Tibial artery (tissue), 4 donors: ENCODE data around the gene CCDC13.
"Not testable (repeated sequence)": the region's sequence is repeated elsewhere in the genome, so short reads cannot be mapped to it uniquely, and the experiment has no call there.

ENCODE experiments used
- DNase-seq, 2 donors: peaks; one replicate each; pipeline ENCODE4 v3.0.0-alpha.2; 2019
- H3K27ac ChIP-seq, 2 donors: fragments of 200-600 bp; sonication (generic) in 1 of 2; 1 replicate in 1 of 2; 2 replicates in 1 of 2; pipeline ENCODE4 v1.5.1; 2018 to 2019; ENCODE audit warnings: mild to moderate bottlenecking in 1 of 2
- H3K27me3 ChIP-seq, 2 donors: fragments of 200-600 bp; sonication (generic) in 1 of 2; one replicate each; pipeline versions ENCODE4 v1.5.1 to v1.6.0; 2016 to 2019
- H3K36me3 ChIP-seq, 3 donors: fragments of 200-600 bp; sonication (generic) in 2 of 3; one replicate each; pipeline ENCODE4 v1.5.1; 2016 to 2019; ENCODE audit warnings: mild to moderate bottlenecking in 2 of 3
- H3K4me1 ChIP-seq, 4 donors: fragments of 200-600 bp; sonication (generic) in 2 of 4; 1 replicate in 3 of 4; 2 replicates in 1 of 4; pipeline ENCODE4 v1.5.1; 2016 to 2019
- H3K4me3 ChIP-seq, 2 donors: fragments of 200-600 bp; sonication (generic) in 1 of 2; 1 replicate in 1 of 2; 2 replicates in 1 of 2; pipeline ENCODE4 v1.5.1; 2018 to 2019; ENCODE audit warnings: mild to moderate bottlenecking in 2 of 2
- H3K9me3 ChIP-seq, 3 donors: fragments of 200-600 bp; sonication (generic) in 1 of 3; one replicate each; pipeline ENCODE4 v1.5.1; 2016 to 2019
- CTCF ChIP-seq, 2 experiments: fragments of 200-600 bp in 1 of 2; fragments of 450-650 bp in 1 of 2; IDR thresholded peaks; one replicate each; pipeline ENCODE4 v1.5.1; 2017 to 2019; ENCODE audit warnings: antibody characterized with exemption in 2 of 2, mild to moderate bottlenecking in 1 of 2, moderate library complexity in 1 of 2
- intact Hi-C: fragments of 100-400 bp; cut with DNase I; formaldehyde crosslinking; loops from one replicate; pipeline ENCODE4 v1.15.0; 2023; ENCODE audit warnings: low total_unique reads

The CCDC13 gene

GRCh38 chr3:42814914-42815507, 42.0 kb upstream of the CCDC13 start:
- no peak overlapping the region for H3K27ac ChIP-seq
- DNase-seq: no peak
- H3K4me3 ChIP-seq: no peak overlapping the region
- intact Hi-C loops: no loop called here
- no peaks in the 10 kb centered on the region for H3K9me3 ChIP-seq
- H3K36me3 ChIP-seq: no peaks in the 10 kb centered on the region
- TF ChIP-seq CTCF (IDR thresholded peaks at IDR 0.05): no peak
- no peaks in the 10 kb centered on the region for H3K27me3 ChIP-seq
- H3K4me1 ChIP-seq: peaks cover 0 to 8% (median 3%) of the 10 kb centered on the region in 4 donors

GRCh38 chr3:42814246-42814645, 41.2 kb upstream of the CCDC13 start:
- no peaks in the 10 kb centered on the region for H3K36me3 ChIP-seq
- TF ChIP-seq CTCF (IDR thresholded peaks at IDR 0.05): no peak
- intact Hi-C loops: no loop called here
- DNase-seq: no peak
- no peak overlapping the region for H3K27ac ChIP-seq
- no peak overlapping the region for H3K4me3 ChIP-seq
- no peaks in the 10 kb centered on the region for H3K27me3 ChIP-seq
- H3K9me3 ChIP-seq: no peaks in the 10 kb centered on the region
- H3K4me1 ChIP-seq: peaks cover 0 to 1% (median 0%) of the 10 kb centered on the region in 4 donors

- intact Hi-C loops, H3K4me3 ChIP-seq, DNase-seq, H3K36me3 ChIP-seq, H3K4me1 ChIP-seq, H3K27me3 ChIP-seq, H3K27ac ChIP-seq, H3K9me3 ChIP-seq: not testable (repeated sequence)
Observed at GRCh38 chr3:42811118-42811883, 38.2 kb upstream of the CCDC13 start.

- H3K4me3 ChIP-seq, H3K27me3 ChIP-seq, H3K27ac ChIP-seq, H3K9me3 ChIP-seq, H3K36me3 ChIP-seq, intact Hi-C loops, DNase-seq, H3K4me1 ChIP-seq: not testable (repeated sequence)
Observed at GRCh38 chr3:42810706-42811105, 37.7 kb upstream of the CCDC13 start.

GRCh38 chr3:42809202-42809601, 36.1 kb upstream of the CCDC13 start, which contains the start of gene ACKR2:
ACKR2 (plus strand) TSS chr3:42809445; CDS start chr3:42864503, 55,058 bp downstream.
- peaks cover 0 to 2% of the 10 kb centered on the region in 2 donors for H3K27me3 ChIP-seq
- TF ChIP-seq CTCF (IDR thresholded peaks at IDR 0.05): no peak
- intact Hi-C loops: no loop called here

GRCh38 chr3:42807929-42808328, 34.9 kb upstream of the CCDC13 start:
- intact Hi-C loops: no loop called here
- peaks cover 0 to 12% (median 4%) of the 10 kb centered on the region in 4 donors for H3K4me1 ChIP-seq

More at GRCh38 chr3:42809202-42809601, 36.1 kb upstream of the CCDC13 start, which contains the start of gene ACKR2:
- Histone ChIP-seq H3K27ac (no peak within 1 kb of the TSS), H3K4me3 (no peak within 1 kb of the TSS), H3K36me3 (no peaks in the 10 kb centered on the region), H3K4me1 (peaks cover 0 to 7% (median 3%) of the 10 kb centered on the region in 4 donors), H3K9me3 (no peaks in the 10 kb centered on the region)
- no peak for DNase-seq

More at GRCh38 chr3:42807929-42808328, 34.9 kb upstream of the CCDC13 start:
- DNase-seq: no peak
- H3K9me3 ChIP-seq: no peaks in the 10 kb centered on the region
- no peak for TF ChIP-seq CTCF (IDR thresholded peaks at IDR 0.05)
- H3K27ac ChIP-seq: no peak overlapping the region
- H3K4me3 ChIP-seq: no peak overlapping the region
- peaks cover 0 to 2% of the 10 kb centered on the region in 2 donors for H3K27me3 ChIP-seq
- no peaks in the 10 kb centered on the region for H3K36me3 ChIP-seq
